Measurements from ENCODE around the gene VPS41. TPM values are rescaled to one million over a fixed set of nuclear protein-coding genes. Genes with fewer than 3 reads are reported as not detected.

The VPS41 gene
- total and polyA plus RNA-seq, 2 of the 13 experiments (the other 11 are each of a cell fraction or from before 2014, with no cell fraction given): 12.1 to 43.4 TPM

DNA sequence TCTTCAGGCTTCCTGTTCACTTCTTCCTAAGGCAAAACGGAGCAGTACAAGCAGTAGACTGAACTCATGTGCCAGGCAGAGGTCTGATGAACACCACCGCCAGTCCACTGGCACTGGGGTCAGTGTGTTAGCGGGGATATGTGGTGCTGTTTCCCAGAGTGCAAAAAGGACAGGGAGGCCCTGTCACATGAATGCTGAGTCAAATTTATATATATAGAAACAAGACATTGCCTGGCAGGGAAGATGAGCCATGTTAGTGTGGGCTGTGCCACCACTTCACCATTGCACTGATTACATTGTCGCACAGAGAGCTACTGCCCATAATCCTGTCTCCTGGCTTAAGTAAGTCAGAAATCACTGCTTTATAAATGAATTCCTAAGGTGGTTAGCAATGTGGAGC lies 155.6 kb downstream of the VPS41 start (continued):
- no peak for TF ChIP-seq ZNF354B (CRISPR knock-in tag; IDR thresholded peaks at IDR 0.05)
- no peak for TF ChIP-seq SP2 (CRISPR knock-in tag; IDR thresholded peaks at IDR 0.05)
- TF ChIP-seq ZNF282 (IDR thresholded peaks at IDR 0.05; ENCODE audit: partially characterized antibody): no peak
- TF ChIP-seq, protein P1, sequence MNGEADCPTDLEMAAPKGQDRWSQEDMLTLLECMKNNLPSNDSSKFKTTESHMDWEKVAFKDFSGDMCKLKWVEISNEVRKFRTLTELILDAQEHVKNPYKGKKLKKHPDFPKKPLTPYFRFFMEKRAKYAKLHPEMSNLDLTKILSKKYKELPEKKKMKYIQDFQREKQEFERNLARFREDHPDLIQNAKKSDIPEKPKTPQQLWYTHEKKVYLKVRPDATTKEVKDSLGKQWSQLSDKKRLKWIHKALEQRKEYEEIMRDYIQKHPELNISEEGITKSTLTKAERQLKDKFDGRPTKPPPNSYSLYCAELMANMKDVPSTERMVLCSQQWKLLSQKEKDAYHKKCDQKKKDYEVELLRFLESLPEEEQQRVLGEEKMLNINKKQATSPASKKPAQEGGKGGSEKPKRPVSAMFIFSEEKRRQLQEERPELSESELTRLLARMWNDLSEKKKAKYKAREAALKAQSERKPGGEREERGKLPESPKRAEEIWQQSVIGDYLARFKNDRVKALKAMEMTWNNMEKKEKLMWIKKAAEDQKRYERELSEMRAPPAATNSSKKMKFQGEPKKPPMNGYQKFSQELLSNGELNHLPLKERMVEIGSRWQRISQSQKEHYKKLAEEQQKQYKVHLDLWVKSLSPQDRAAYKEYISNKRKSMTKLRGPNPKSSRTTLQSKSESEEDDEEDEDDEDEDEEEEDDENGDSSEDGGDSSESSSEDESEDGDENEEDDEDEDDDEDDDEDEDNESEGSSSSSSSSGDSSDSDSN (CRISPR knock-in tag; IDR thresholded peaks at IDR 0.05): no peak
- TF ChIP-seq, protein P2, sequence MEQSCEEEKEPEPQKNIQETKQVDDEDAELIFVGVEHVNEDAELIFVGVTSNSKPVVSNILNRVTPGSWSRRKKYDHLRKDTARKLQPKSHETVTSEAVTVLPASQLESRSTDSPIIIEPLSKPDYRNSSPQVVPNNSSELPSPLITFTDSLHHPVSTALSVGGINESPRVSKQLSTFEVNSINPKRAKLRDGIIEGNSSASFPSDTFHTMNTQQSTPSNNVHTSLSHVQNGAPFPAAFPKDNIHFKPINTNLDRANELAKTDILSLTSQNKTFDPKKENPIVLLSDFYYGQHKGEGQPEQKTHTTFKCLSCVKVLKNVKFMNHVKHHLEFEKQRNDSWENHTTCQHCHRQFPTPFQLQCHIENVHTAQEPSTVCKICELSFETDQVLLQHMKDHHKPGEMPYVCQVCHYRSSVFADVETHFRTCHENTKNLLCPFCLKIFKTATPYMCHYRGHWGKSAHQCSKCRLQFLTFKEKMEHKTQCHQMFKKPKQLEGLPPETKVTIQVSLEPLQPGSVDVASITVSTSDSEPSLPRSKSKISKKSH (CRISPR knock-in tag; IDR thresholded peaks at IDR 0.05; ENCODE audit: borderline replicate concordance): no peak

DNA sequence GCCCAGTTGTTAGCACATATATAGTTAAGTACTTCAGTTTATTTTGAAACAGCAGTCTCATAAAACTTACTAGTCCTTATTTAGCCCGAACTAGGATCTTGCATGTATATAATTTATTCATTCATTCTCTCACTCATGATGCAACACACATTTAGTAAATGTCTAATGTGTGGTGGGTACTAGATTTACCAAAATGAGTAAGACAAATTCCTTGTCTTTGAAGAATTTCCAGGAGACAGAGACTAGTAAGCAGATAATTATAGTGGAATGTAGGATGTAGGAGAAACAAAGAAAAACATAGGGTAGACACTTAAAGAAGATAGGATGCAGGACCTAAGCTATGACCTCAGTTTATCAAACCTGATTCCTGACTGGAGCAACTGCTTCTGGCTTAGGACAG lies 157.6 kb downstream of the VPS41 start:
- Histone ChIP-seq H2AFZ (ENCODE audit: low read length) (no peak overlapping the region), H3K36me3 (replicated peaks in 1 of 2; ENCODE audit: control insufficient read depth in 1 of 2, insufficient read depth in 2 of 2, low read length in 2 of 2) (peaks cover 1 to 5% of the 10 kb centered on the region in 2 experiments; a peak in 1 of 5 replicates), H4K20me1 (ENCODE audit: insufficient read depth, low read length) (no peaks in the 10 kb centered on the region), H3K27me3 (ENCODE audit: control insufficient read depth in 1 of 2, insufficient read depth in 2 of 2, low read length in 2 of 2) (no peaks in the 10 kb centered on the region), H3K4me1 (ENCODE audit: insufficient read depth, low read length) (no peaks in the 10 kb centered on the region), H3K9me3 (ENCODE audit: low read length) (no peaks in the 10 kb centered on the region), H3K79me2 (ENCODE audit: insufficient read depth, low read length) (no peaks in the 10 kb centered on the region), H3K9ac (ENCODE audit: insufficient read depth, low read depth, low read length) (no peak overlapping the region), H3K4me2 (ENCODE audit: low read depth, low read length) (no peak overlapping the region), H3K4me3 (replicated peaks in 1 of 3; ENCODE audit: insufficient read depth in 1 of 3, low read depth in 2 of 3, low read length in 3 of 3) (no peak overlapping the region), H3K27ac (ENCODE audit: extremely low read length, insufficient read depth, low read length) (no peak overlapping the region)
- POLR2A ChIA-PET: no interaction called here
- DNase-seq (ENCODE audit: low spot score) (no peak), ATAC-seq (no peak), FAIRE-seq (no peak)
- WGBS (ENCODE audit: low lambda C conversion rate): 91% methylated on average over 1 of the region's 1 CpG
- BruUV-seq (replicated peaks): no TSS peak
- CTCF ChIA-PET (ENCODE audit: low intra/inter-chr PET ratio, low total read pairs): no interaction called here
- intact Hi-C loops (cut with micrococcal nuclease; ENCODE audit: unreplicated experiment) (no loop called here), in situ Hi-C loops (cut with HindIII; ENCODE audit: extremely low pct_ligation_motif_present, low pct_unique_long_range_greater_than_20kb) (no loop called here)
- TF ChIP-seq KAT7 (CRISPR knock-in tag; IDR thresholded peaks at IDR 0.05; ENCODE audit: borderline replicate concordance): no peak
- TF ChIP-seq POLR2A (IDR thresholded peaks at IDR 0.05; ENCODE audit: insufficient read depth in 1 of 2, low read depth in 2 of 2, low read length in 2 of 2): no peak
- TF ChIP-seq RFX1 (IDR thresholded peaks at IDR 0.05): no peak
- TF ChIP-seq, protein P3, sequence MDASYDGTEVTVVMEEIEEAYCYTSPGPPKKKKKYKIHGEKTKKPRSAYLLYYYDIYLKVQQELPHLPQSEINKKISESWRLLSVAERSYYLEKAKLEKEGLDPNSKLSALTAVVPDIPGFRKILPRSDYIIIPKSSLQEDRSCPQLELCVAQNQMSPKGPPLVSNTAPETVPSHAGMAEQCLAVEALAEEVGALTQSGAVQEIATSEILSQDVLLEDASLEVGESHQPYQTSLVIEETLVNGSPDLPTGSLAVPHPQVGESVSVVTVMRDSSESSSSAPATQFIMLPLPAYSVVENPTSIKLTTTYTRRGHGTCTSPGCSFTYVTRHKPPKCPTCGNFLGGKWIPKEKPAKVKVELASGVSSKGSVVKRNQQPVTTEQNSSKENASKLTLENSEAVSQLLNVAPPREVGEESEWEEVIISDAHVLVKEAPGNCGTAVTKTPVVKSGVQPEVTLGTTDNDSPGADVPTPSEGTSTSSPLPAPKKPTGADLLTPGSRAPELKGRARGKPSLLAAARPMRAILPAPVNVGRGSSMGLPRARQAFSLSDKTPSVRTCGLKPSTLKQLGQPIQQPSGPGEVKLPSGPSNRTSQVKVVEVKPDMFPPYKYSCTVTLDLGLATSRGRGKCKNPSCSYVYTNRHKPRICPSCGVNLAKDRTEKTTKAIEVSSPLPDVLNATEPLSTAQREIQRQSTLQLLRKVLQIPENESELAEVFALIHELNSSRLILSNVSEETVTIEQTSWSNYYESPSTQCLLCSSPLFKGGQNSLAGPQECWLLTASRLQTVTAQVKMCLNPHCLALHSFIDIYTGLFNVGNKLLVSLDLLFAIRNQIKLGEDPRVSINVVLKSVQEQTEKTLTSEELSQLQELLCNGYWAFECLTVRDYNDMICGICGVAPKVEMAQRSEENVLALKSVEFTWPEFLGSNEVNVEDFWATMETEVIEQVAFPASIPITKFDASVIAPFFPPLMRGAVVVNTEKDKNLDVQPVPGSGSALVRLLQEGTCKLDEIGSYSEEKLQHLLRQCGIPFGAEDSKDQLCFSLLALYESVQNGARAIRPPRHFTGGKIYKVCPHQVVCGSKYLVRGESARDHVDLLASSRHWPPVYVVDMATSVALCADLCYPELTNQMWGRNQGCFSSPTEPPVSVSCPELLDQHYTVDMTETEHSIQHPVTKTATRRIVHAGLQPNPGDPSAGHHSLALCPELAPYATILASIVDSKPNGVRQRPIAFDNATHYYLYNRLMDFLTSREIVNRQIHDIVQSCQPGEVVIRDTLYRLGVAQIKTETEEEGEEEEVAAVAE (CRISPR knock-in tag; IDR thresholded peaks at IDR 0.05; ENCODE audit: borderline replicate concordance): no peak
- TF ChIP-seq SRSF9 (IDR thresholded peaks at IDR 0.05; ENCODE audit: borderline replicate concordance, insufficient read depth, low read depth, low read length, poor library complexity, severe bottlenecking): no peak
- TF ChIP-seq, protein P4, sequence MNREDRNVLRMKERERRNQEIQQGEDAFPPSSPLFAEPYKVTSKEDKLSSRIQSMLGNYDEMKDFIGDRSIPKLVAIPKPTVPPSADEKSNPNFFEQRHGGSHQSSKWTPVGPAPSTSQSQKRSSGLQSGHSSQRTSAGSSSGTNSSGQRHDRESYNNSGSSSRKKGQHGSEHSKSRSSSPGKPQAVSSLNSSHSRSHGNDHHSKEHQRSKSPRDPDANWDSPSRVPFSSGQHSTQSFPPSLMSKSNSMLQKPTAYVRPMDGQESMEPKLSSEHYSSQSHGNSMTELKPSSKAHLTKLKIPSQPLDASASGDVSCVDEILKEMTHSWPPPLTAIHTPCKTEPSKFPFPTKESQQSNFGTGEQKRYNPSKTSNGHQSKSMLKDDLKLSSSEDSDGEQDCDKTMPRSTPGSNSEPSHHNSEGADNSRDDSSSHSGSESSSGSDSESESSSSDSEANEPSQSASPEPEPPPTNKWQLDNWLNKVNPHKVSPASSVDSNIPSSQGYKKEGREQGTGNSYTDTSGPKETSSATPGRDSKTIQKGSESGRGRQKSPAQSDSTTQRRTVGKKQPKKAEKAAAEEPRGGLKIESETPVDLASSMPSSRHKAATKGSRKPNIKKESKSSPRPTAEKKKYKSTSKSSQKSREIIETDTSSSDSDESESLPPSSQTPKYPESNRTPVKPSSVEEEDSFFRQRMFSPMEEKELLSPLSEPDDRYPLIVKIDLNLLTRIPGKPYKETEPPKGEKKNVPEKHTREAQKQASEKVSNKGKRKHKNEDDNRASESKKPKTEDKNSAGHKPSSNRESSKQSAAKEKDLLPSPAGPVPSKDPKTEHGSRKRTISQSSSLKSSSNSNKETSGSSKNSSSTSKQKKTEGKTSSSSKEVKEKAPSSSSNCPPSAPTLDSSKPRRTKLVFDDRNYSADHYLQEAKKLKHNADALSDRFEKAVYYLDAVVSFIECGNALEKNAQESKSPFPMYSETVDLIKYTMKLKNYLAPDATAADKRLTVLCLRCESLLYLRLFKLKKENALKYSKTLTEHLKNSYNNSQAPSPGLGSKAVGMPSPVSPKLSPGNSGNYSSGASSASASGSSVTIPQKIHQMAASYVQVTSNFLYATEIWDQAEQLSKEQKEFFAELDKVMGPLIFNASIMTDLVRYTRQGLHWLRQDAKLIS (CRISPR knock-in tag; IDR thresholded peaks at IDR 0.05): no peak

All from HepG2 (cell line).